Dermis microvascular lymphatic vessel endothelial cell (primary cell): ENCODE results near the gene DCLK1. TPM values are rescaled to one million over a fixed set of nuclear protein-coding genes. Genes with fewer than 3 reads are reported as not detected.

Source experiments
- DNase-seq, 2 donors: peaks; one replicate each; pipeline versions ENCODE4 v3.0.0 to v3.0.0-alpha.2; 2010; ENCODE audit warnings: low read depth in 2 of 2
- total RNA-seq: library from RNA; depleted of rRNA; stranded (reverse); fragments of >200 nt; gene quantifications from 2 replicates; pipeline ENCODE4 v1.2.1, GENCODE V29; 2014

The DCLK1 gene
- total RNA-seq, 1 donor from 2014 or later = 43.6 TPM

GRCh38 chr13:35833031-35833430 lies 298.2 kb downstream of the DCLK1 start:
- DNase-seq = no peak

- no peak for DNase-seq
Observed at GRCh38 chr13:35832551-35832950, 298.6 kb downstream of the DCLK1 start.

- no peak for DNase-seq
Observed at GRCh38 chr13:35830850-35831450, 300.2 kb downstream of the DCLK1 start.

GRCh38 chr13:35826626-35827254 lies 304.4 kb downstream of the DCLK1 start:
- no peak for DNase-seq

GRCh38 chr13:35824825-35825224 lies 306.4 kb downstream of the DCLK1 start:
- no peak for DNase-seq

- no peak for DNase-seq
Observed at GRCh38 chr13:35824395-35824794, 306.8 kb downstream of the DCLK1 start.

GRCh38 chr13:35822666-35823065 lies 308.5 kb downstream of the DCLK1 start:
- DNase-seq = no peak

- peak; percentile 22 to 43 for DNase-seq
Observed at GRCh38 chr13:35818633-35819067, 312.5 kb downstream of the DCLK1 start.

- no peak for DNase-seq
Observed at GRCh38 chr13:35817642-35818607, 313.3 kb downstream of the DCLK1 start.

GRCh38 chr13:35814605-35815011 lies 316.6 kb downstream of the DCLK1 start:
- DNase-seq = no peak

GRCh38 chr13:35812736-35813135 lies 318.4 kb downstream of the DCLK1 start:
- DNase-seq = no peak

GRCh38 chr13:35810321-35810720 lies 320.9 kb downstream of the DCLK1 start:
- no peak for DNase-seq

GRCh38 chr13:35808846-35809245 lies 322.3 kb downstream of the DCLK1 start:
- no peak for DNase-seq

- DNase-seq = no peak
Observed at GRCh38 chr13:35804901-35805300, 326.3 kb downstream of the DCLK1 start.

- DNase-seq = no peak
Observed at GRCh38 chr13:35797991-35798390, 333.2 kb downstream of the DCLK1 start.

- no peak for DNase-seq
Observed at GRCh38 chr13:35797244-35797643, 333.9 kb downstream of the DCLK1 start.

- no peak for DNase-seq
Observed at GRCh38 chr13:35796623-35797022, 334.6 kb downstream of the DCLK1 start.

- no peak for DNase-seq
Observed at GRCh38 chr13:35794734-35795389, 336.3 kb downstream of the DCLK1 start.

- no peak for DNase-seq
Observed at GRCh38 chr13:35793823-35794222, 337.4 kb downstream of the DCLK1 start.

- DNase-seq = no peak
Observed at GRCh38 chr13:35792911-35793310, 338.3 kb downstream of the DCLK1 start.

GRCh38 chr13:35792021-35792420 lies 339.2 kb downstream of the DCLK1 start:
- no peak for DNase-seq
